IMR-90 (cell line): Measurements from ENCODE around the gene LAIR1. TPM values are rescaled to one million over a fixed set of nuclear protein-coding genes. Genes with fewer than 3 reads are reported as not detected.

Experiments
- ATAC-seq: fragments of 200-7000 bp; cut with Tn5 transposase; 2 replicates; pipeline ENCODE4 v1.9.1; 2020; ENCODE audit warnings: low read depth, mild to moderate bottlenecking, moderate library complexity
- BruUV-seq: library from RNA; stranded (reverse); fragments of 400-500 nt; replicated peaks from 2 replicates; lab custom pipeline; 2021; lab: Mats Ljungman, UMichigan
- CTCF ChIA-PET: fragments of 300-600 bp; formaldehyde crosslinking; extraction: SDS; loops from one replicate; lab custom pipeline; 2021; ENCODE audit warnings: antibody characterized with exemption; lab: Yijun Ruan, JAX
- POLR2A ChIA-PET: fragments of 300-600 bp; sonication (Branson Sonifier 250); formaldehyde crosslinking; loops from one replicate; lab custom pipeline; 2022; ENCODE audit warnings: antibody characterized with exemption; ENCODE audit not compliant: unreplicated experiment; lab: Charles Lee
- DNase-seq: peaks from one replicate; pipeline ENCODE4 v3.0.0; 2013
- H2AFZ ChIP-seq: replicated peaks from 2 replicates; pipeline ENCODE3; 2013; ENCODE audit warnings: low read length, mild to moderate bottlenecking; ENCODE audit not compliant: poor library complexity
- H2AK5ac ChIP-seq: 2 replicates; pipeline ENCODE4 v1.6.1; 2013; ENCODE audit warnings: low read depth, low read length, inconsistent platforms
- H2AK9ac ChIP-seq: replicated peaks from 2 replicates; pipeline ENCODE3; 2013; ENCODE audit warnings: mild to moderate bottlenecking, low read depth, low read length, moderate library complexity; ENCODE audit not compliant: poor library complexity
- H2BK120ac ChIP-seq: 2 replicates; pipeline ENCODE4 v1.6.1; 2013; ENCODE audit warnings: low read depth, low read length, inconsistent platforms
- H2BK15ac ChIP-seq: 3 replicates; pipeline ENCODE4 v1.6.1; 2013; ENCODE audit warnings: low read depth, low read length, inconsistent platforms
- H2BK20ac ChIP-seq: 2 replicates; pipeline ENCODE4 v1.6.1; 2013; ENCODE audit warnings: low read depth, mild to moderate bottlenecking, inconsistent platforms, low read length, moderate library complexity
- H2BK5ac ChIP-seq: 2 replicates; pipeline ENCODE4 v1.6.1; 2013; ENCODE audit warnings: mild to moderate bottlenecking, low read depth, low read length, inconsistent platforms; ENCODE audit not compliant: poor library complexity, severe bottlenecking
- H3K14ac ChIP-seq: replicated peaks from 2 replicates; pipeline ENCODE4 v1.6.1; 2013; ENCODE audit warnings: low read depth, low read length, inconsistent platforms
- H3K18ac ChIP-seq: 2 replicates; pipeline ENCODE4 v1.6.1; 2013; ENCODE audit warnings: low read depth, low read length, control low read depth
- H3K23ac ChIP-seq: 2 replicates; pipeline ENCODE4 v1.6.1; 2013; ENCODE audit warnings: low read depth, low read length, inconsistent platforms
- H3K27ac ChIP-seq: 2 replicates; pipeline ENCODE4 v1.5.1; 2013; ENCODE audit warnings: mild to moderate bottlenecking, control low read depth, low read length; ENCODE audit not compliant: insufficient read depth
- H3K27me3 ChIP-seq: 2 replicates; pipeline ENCODE4 v1.6.1; 2013; ENCODE audit warnings: low read length; ENCODE audit not compliant: control insufficient read depth, insufficient read depth
- H3K36me3 ChIP-seq: 2 replicates; pipeline ENCODE4 v1.6.1; 2013; ENCODE audit warnings: low read length, mixed read lengths; ENCODE audit not compliant: control insufficient read depth, insufficient read depth
- H3K4ac ChIP-seq: 2 replicates; pipeline ENCODE4 v1.6.1; 2013; ENCODE audit warnings: low read depth, low read length, inconsistent platforms
- H3K4me1 ChIP-seq: 2 replicates; pipeline ENCODE4 v1.6.1; 2013; ENCODE audit warnings: low read length, mixed read lengths; ENCODE audit not compliant: control insufficient read depth, insufficient read depth
- H3K4me2 ChIP-seq: 2 replicates; pipeline ENCODE4 v1.6.1; 2013; ENCODE audit warnings: low read depth, mild to moderate bottlenecking, control low read depth, low read length, moderate library complexity
- H3K4me3 ChIP-seq: 2 replicates; pipeline ENCODE4 v1.5.1; 2013; ENCODE audit warnings: low read depth, mild to moderate bottlenecking, control low read depth, low read length, moderate library complexity; ENCODE audit not compliant: insufficient read depth
- H3K56ac ChIP-seq: 2 replicates; pipeline ENCODE4 v1.6.1; 2013; ENCODE audit warnings: low read length, inconsistent platforms; ENCODE audit not compliant: insufficient read depth; ENCODE audit errors: extremely low read depth
- H3K79me1 ChIP-seq, 2 experiments: 2 replicates each; pipeline ENCODE4 v1.6.1; 2013; ENCODE audit warnings: low read length in 2 of 2, inconsistent platforms in 1 of 2, low read depth in 1 of 2
- H3K9ac ChIP-seq: 2 replicates; pipeline ENCODE4 v1.6.1; 2013; ENCODE audit warnings: low read depth, low read length, control low read depth
- H3K9me1 ChIP-seq: 2 replicates; pipeline ENCODE4 v1.6.1; 2013; ENCODE audit warnings: low read length, inconsistent platforms; ENCODE audit not compliant: insufficient read depth
- H3K9me3 ChIP-seq: 2 replicates; pipeline ENCODE4 v1.6.1; 2013; ENCODE audit warnings: low read length; ENCODE audit not compliant: control insufficient read depth, insufficient read depth
- H4K20me1 ChIP-seq: 2 replicates; pipeline ENCODE4 v1.6.1; 2013; ENCODE audit warnings: low read length, inconsistent platforms; ENCODE audit not compliant: insufficient read depth
- H4K5ac ChIP-seq: 2 replicates; pipeline ENCODE4 v1.6.1; 2013; ENCODE audit warnings: mild to moderate bottlenecking, low read depth, low read length, control low read depth
- H4K8ac ChIP-seq, 2 experiments: 2 replicates each; pipeline ENCODE4 v1.6.1; 2013; ENCODE audit warnings: low read depth in 2 of 2, low read length in 2 of 2, control low read depth in 1 of 2, inconsistent platforms in 1 of 2
- H4K91ac ChIP-seq: 2 replicates; pipeline ENCODE4 v1.6.1; 2013; ENCODE audit warnings: low read depth, low read length, inconsistent platforms; ENCODE audit not compliant: insufficient read depth
- CEBPB ChIP-seq: IDR thresholded peaks from 2 replicates; pipeline ENCODE4 v1.6.1; 2012; ENCODE audit warnings: low read depth, low read length, improper control_type of control experiment
- NFE2L2 ChIP-seq: fragments of 150-350 bp; IDR thresholded peaks from 2 replicates; pipeline ENCODE4 v1.6.1; 2016; ENCODE audit warnings: low read depth, mild to moderate bottlenecking, low read length
- RAD21 ChIP-seq: IDR thresholded peaks from 2 replicates; pipeline ENCODE4 v1.6.1; 2012; ENCODE audit warnings: low read length, improper control_type of control experiment
- RCOR1 ChIP-seq: IDR thresholded peaks from 2 replicates; pipeline ENCODE4 v1.6.1; 2012; ENCODE audit warnings: mild to moderate bottlenecking, low read length, improper control_type of control experiment; ENCODE audit not compliant: insufficient replicate concordance
- SMC3 ChIP-seq: fragments of 150-350 bp; IDR thresholded peaks from 2 replicates; pipeline ENCODE4 v1.6.1; 2016; ENCODE audit warnings: low read depth, mild to moderate bottlenecking, antibody characterized with exemption, low read length, moderate library complexity
- WGBS, 2 experiments: methylation state at CpG; one replicate each; pipeline versions ENCODE4 v1.1.5 to v1.1.7; 2013; ENCODE audit warnings: missing lambda C conversion rate in 2 of 2; ENCODE audit not compliant: insufficient read length in 1 of 2; ENCODE audit errors: extremely low coverage in 2 of 2; 5-methylcytosine and 5-hydroxymethylcytosine counted together
- dilution Hi-C: fragments of 300-500 bp; cut with HindIII; formaldehyde crosslinking; loops from one replicate; pipeline ENCODE4 v1.14.3; 2018; ENCODE audit warnings: low sequenced_read_pairs; ENCODE audit not compliant: unreplicated experiment
- in situ Hi-C: fragments of 300-500 bp; cut with MboI; formaldehyde crosslinking; loops from 3 replicates; pipeline ENCODE4 v1.14.3; 2019; ENCODE audit warnings: low sequenced_read_pairs, inconsistent platforms, mixed read lengths
- intact Hi-C: fragments of 100-400 bp; cut with micrococcal nuclease; formaldehyde crosslinking; loops from 2 replicates; pipeline ENCODE4 v1.10.0; 2022
- polyA plus RNA-seq, 3 experiments: library from polyadenylated mRNA; depleted of rRNA; stranded (reverse); fragments of >200 nt; gene quantifications; 2 replicates each; pipeline ENCODE4 v1.2.3, GENCODE V29; 2012; ENCODE audit warnings: low replicate concordance in 1 of 3
- total RNA-seq: library from RNA; depleted of rRNA; stranded (reverse); fragments of >200 nt; gene quantifications from 2 replicates; pipeline ENCODE4 v1.2.3, GENCODE V29; 2012

The LAIR1 gene
- total and polyA plus RNA-seq, 2 of the 4 experiments (the other 2 are of a cell fraction): not detected

DNA sequence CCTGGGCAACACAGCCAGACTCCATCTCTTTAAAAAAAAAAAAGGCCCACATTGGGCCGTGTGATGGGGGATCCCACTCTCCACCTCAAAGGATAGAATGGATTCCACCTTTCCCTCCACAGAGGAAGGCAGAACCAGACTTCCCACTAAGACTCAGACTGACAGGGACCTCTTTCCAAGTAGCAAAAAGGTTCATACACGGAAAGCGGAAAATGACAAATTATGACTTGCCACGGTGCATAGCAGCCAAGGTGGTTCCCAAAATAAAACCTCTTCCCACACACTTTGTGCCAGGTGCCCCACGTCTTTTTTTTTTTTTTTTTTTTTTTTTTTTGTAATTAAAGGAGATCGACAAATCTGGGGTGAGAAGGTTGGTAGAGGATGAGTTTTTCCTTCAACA lies 36.2 kb upstream of the LAIR1 start:
- no peaks in the 10 kb centered on the region for H3K27me3 ChIP-seq
- 80% methylated on average over 2 of the region's 6 CpGs; no CpG with 5 or more reads in 1 of the 2 experiments for WGBS, 2 experiments
- no peak overlapping the region for H3K14ac ChIP-seq
- no peaks in the 10 kb centered on the region for H3K79me1 ChIP-seq
- DNase-seq (no peak), ATAC-seq (no peak)
- no peak overlapping the region for H4K8ac ChIP-seq
- H3K9me3 ChIP-seq: peaks cover 7% of the 10 kb centered on the region
- no TSS peak for BruUV-seq
- H4K20me1 ChIP-seq: no peaks in the 10 kb centered on the region
- no peak overlapping the region for H2BK120ac ChIP-seq
- H4K5ac ChIP-seq: no peak overlapping the region
- no peak overlapping the region for H3K56ac ChIP-seq
- no peak overlapping the region for H2BK5ac ChIP-seq
- no peak overlapping the region for H3K18ac ChIP-seq
- no peak overlapping the region for H3K23ac ChIP-seq
- H3K4me3 ChIP-seq: no peak overlapping the region
- H2BK15ac ChIP-seq: no peak overlapping the region
- in situ Hi-C loops (no loop called here), dilution Hi-C loops (no loop called here), intact Hi-C loops (no loop called here)
- no peaks in the 10 kb centered on the region for H3K4me1 ChIP-seq
- H2AK5ac ChIP-seq: no peak overlapping the region
- H3K27ac ChIP-seq: no peak overlapping the region
- no peaks in the 10 kb centered on the region for H3K36me3 ChIP-seq
- no peak overlapping the region for H3K9ac ChIP-seq
- POLR2A ChIA-PET: no interaction called here
- H2AFZ ChIP-seq: no peak overlapping the region
- no peak overlapping the region for H2AK9ac ChIP-seq
- no peak overlapping the region for H4K91ac ChIP-seq
- CTCF ChIA-PET: no interaction called here
- H3K4me2 ChIP-seq: no peak overlapping the region
- H3K9me1 ChIP-seq: no peaks in the 10 kb centered on the region
- no peak for TF ChIP-seq RCOR1
- no peak for TF ChIP-seq NFE2L2
- TF ChIP-seq CEBPB: no peak
- no peak for TF ChIP-seq SMC3
- TF ChIP-seq RAD21: no peak
- no peak overlapping the region for H2BK20ac ChIP-seq
- H3K4ac ChIP-seq: no peak overlapping the region
